Kidney capillary endothelial cell (primary cell): ENCODE measurements around the gene CIAO2A.
"Not testable (repeated sequence)": the region's sequence is repeated elsewhere in the genome, so short reads cannot be mapped to it uniquely, and the experiment has no call there.

Experiments used
- DNase-seq: peaks from one replicate; pipeline ENCODE4 v3.0.0-alpha.2; 2018; ENCODE audit warnings: low spot score

CIAO2A gene

DNA sequence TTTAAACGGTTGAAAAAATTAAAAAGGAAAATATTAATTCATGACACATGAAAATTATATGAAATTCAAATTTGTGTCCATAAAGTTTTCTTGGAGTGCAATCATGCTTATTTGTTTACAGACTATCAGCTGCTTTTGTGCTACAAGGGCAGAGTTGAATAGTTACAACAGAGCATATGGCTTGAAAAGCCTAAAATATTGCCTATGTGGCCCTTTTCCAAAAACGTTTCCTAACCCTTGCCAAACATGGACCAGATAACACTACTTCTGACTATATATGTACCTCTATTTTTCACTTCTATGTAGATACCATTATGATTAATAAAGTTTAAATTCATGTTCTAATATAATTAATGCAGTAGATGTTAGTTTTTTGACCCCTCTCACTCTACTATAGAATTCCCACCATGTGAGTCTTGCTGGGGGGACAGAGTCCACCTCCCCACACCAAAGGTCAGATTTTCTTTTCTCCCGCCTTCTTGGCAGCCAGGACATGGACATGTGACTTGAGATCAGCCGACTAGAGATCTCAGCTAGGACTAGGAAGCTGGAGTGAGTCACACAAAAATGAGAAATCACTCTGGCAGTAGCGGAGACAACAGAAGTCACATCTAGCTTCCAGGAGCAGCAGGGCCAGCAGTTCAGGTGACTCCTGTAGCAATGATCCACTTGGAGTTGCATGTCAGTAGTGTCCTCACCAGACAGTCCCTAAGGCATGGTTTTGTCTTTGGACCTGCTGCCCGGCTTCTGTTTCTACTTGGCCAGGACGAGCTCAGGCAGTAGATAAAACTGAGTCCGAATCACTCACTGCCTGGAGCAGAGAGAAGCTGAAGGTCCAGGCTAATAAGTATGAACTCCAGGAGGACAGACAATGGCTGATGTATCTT lies 22.4 kb downstream of the CIAO2A start:
- DNase-seq = peak; percentile 65

GRCh38 chr15:64070106-64070505 lies 23.5 kb downstream of the CIAO2A start:
- DNase-seq = no peak

DNA sequence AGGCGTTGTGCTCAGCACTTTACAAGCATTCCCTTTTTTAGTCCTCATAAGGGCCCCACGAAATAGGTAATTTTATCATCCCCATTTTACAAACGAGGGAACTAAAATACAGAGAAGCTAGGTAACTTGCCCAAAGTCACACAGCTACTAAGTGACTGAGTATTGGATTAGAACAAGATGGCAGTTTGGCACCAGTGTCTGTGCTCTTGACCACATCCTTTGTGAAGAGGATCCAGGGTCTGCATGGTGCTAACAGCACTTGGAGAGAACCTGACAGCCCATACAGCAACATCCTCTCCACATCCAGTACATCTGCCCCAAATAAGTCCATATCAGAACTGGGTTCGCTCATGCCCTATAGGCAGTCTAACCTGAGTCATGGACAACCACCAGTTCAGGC lies 25.5 kb downstream of the CIAO2A start:
- DNase-seq = no peak

- peak; percentile 58 for DNase-seq
Measured at GRCh38 chr15:64067564-64068030, 26.0 kb downstream of the CIAO2A start.

- no peak for DNase-seq
Measured at GRCh38 chr15:64066451-64066850, 27.2 kb downstream of the CIAO2A start.

DNA sequence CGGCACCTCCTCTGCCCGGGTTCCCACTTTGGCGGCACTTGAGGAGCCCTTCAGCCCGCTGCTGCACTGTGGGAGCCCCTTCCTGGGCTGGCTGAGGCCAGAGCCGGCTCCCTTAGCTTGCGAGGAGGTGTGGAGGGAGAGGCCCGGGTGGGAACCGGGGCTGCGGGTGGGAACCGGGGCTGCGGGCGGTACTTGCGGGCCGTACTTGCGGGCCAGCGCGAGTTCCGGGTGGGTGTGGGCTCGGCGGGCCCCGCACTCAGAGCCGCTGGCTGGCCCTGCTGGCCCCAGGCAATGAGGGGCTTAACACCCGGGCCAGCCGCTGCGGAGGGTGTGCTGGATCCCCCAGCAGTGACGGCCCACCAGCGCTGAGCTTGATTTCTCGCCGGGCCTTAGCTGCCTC lies 32.9 kb downstream of the CIAO2A start:
- DNase-seq = no peak

GRCh38 chr15:64059104-64059503 lies 34.5 kb downstream of the CIAO2A start:
- DNase-seq = not testable (repeated sequence)

DNA sequence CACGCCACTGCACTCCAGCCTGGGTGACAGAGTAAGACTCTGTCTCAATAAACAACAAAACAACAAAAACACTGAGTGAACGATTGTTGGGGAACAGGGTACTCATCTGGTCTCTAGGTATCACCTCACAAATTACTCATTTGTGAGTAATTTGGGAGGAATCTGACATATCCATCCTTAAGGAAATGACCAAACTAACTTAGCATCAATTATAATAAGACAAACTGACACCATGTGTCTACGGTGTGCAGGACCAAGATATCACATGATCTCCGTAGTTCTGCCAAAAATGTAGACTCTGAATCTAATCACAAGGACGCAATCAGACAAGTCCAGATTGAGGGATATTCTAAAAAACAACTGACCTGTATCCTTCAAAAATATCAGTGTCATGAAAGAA lies 35.4 kb downstream of the CIAO2A start:
- DNase-seq = peak; percentile 58

GRCh38 chr15:64053674-64054073 lies 40.0 kb downstream of the CIAO2A start:
- DNase-seq = not testable (repeated sequence)

DNA sequence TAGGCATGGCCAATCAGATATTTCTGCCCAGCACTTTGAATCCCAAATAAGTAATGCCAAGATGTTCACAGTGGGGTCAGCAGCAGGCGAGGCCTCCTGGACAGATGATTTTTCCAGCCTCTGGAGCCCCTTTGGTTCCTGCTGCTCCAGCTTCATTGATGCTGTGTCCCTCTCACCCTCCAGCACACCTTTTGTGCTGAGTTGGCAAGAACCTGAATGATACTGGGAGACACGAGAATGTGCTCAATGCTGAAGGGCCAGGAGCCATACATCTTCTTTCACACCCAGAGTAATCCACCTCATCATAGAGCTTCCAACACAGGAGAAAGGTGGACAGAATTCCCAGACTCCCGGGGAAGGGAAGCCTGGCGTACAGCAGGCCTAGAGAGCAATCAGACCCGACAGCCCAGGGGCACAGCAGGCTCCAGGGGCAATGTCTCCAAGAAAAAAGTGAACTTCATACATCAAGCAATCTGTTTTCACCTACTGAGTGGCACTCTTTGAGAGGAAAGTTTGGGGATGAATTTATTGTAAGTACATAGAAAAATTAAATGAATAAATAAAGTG lies 40.6 kb downstream of the CIAO2A start:
- no peak for DNase-seq

DNA sequence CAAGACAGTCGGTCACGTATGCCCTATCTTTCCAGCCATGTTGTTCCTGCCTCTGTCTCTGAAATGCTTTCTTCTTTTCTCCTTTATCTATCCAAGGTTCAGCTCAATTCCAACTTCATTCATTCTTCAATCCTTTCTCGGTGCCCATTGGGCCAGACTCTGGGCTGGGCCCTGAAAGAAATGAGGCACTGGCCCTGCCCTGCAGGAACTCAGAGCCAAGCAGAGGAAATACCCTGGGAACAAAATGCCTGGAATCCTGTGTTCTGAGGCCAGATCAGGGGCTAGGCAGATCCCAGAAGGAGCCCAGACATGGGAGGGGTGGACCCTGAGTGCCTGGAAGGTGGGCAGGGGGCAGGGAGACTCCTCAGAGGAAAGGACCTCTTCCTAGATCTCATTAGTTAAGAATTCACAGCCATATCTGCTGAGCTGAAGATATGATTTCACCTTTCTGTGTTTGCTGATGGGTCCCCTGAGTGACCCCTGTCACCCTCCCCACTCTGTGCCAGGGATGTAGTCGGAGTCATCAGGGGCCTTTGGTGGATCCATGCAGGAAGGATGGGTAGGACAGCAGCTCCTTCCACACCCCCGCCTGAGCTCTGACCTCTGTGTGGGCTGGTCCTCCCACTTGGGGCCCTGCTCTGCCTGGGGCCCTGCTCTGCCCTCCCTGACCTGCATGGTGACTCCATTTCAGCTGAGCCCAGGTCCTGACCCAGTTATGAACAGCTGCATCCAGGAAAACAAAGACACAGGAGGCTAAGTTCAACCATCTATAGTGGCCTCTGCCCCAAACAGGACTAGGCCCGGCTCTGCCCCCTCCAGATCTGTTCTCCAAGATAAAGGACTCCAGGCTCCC lies 42.0 kb downstream of the CIAO2A start:
- DNase-seq = no peak

GRCh38 chr15:64051093-64051402 lies 42.6 kb downstream of the CIAO2A start:
- no peak for DNase-seq

- no peak for DNase-seq
Measured at GRCh38 chr15:64050281-64051092, 43.2 kb downstream of the CIAO2A start.

DNA sequence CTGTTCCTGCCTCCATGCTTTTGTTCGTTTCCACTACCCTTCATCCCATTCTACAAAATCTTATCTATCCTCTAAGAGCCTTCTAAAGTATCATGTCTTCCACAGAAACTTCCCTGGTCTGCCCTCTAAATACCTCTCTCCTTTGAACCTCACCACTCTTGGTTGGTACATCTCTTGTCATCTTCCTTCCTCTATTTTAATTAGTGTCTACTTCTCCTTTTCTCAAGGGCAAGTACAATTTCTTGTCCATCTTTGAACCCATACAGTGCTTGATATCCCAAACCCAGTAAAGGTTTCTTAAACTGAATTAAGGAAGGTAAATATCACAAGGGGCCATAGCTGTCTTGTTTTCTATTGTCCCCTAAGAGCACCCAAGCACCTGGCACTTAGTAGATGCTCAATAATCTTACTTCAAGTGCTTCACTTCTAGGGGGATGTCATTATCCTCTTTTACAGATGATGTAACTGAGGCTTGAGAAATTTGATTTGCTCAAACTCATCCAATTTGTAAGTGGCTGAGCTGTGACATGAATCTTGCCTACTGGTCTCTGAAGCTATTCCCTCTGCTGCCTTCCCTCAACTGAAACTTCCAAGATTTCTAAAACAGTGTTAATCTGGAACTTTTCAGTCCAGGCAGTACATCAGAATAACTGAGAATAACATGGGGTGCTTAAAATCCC lies 44.7 kb downstream of the CIAO2A start:
- no peak for DNase-seq

DNA sequence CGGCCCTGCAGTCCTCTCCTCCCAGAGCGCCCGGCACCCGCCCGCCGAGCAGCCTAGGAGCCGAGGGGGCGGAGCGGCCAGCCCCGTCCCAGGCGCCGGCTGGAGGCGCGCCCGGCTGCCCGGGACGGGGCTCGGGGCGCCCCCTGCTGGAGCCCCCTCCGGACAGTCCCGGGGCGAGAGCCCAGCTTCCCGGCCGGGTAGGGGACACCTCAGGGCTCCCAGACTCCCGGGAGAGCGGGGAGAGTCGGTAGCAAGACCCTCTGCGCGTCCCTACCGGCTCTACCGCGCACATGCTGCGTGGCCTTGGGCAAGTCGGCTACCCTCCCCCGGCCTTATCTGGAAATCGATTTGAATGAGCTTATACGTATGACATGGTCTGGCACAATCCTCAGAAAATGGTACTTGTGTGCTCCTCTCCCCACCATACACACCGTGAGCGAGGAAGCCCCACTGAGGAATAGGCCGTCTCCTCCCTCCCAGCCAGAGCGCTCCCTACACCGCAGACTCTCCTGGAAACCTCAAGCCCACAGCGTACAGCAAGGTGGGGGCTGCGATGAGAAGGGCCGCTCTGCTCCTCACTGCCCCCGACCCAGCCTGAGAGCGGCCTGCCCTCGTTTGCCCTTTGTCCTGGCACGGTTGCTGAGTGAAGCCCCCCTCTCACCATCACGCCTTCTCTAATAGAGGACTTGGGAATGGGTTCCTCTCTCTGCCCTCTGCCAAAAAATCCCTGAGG lies 47.1 kb downstream of the CIAO2A start, which contains the start of gene DAPK2:
TSS of gene DAPK2 (minus strand) at position 65 of the 733 bp plus-strand sequence. CDS start 6,224 bp downstream, outside the sequence.
- DNase-seq = peak; percentile 63

GRCh38 chr15:64045774-64046420 lies 47.7 kb downstream of the CIAO2A start:
- no peak for DNase-seq

- no peak for DNase-seq
Measured at GRCh38 chr15:64045101-64045435, 48.6 kb downstream of the CIAO2A start.

- DNase-seq = no peak
Measured at GRCh38 chr15:64044300-64045100, 49.1 kb downstream of the CIAO2A start.
